Effector memory CD4-positive, alpha-beta T cell (primary cell): ENCODE measurements around the gene PIEZO1.

Source experiments
- DNase-seq, 3 donors: peaks; one replicate each; pipeline ENCODE4 v3.0.0-alpha.2; 2020
- H3K27ac ChIP-seq: 2 replicates; pipeline ENCODE4 v1.7.0; 2013; ENCODE audit warnings: mild to moderate bottlenecking, low read length, moderate library complexity; ENCODE audit not compliant: insufficient read depth, poor library complexity, severe bottlenecking
- H3K27me3 ChIP-seq: replicated peaks from 2 replicates; pipeline ENCODE4 v1.7.0; 2013; ENCODE audit warnings: mild to moderate bottlenecking, low read length; ENCODE audit not compliant: insufficient read depth, control insufficient read depth, poor library complexity, severe bottlenecking
- H3K36me3 ChIP-seq: 2 replicates; pipeline ENCODE4 v1.7.0; 2013; ENCODE audit warnings: mild to moderate bottlenecking, low read length, moderate library complexity; ENCODE audit not compliant: control insufficient read depth, insufficient read depth
- H3K4me1 ChIP-seq: 2 replicates; pipeline ENCODE4 v1.7.0; 2013; ENCODE audit warnings: low read length, mild to moderate bottlenecking; ENCODE audit not compliant: control insufficient read depth, insufficient read depth, poor library complexity, severe bottlenecking
- H3K4me3 ChIP-seq: 2 replicates; pipeline ENCODE4 v1.7.0; 2013; ENCODE audit warnings: low read length, low read depth, mild to moderate bottlenecking; ENCODE audit not compliant: insufficient read depth, poor library complexity, severe bottlenecking
- H3K9me3 ChIP-seq: 2 replicates; pipeline ENCODE4 v1.7.0; 2013; ENCODE audit warnings: mild to moderate bottlenecking, low read length, moderate library complexity; ENCODE audit not compliant: control insufficient read depth

The PIEZO1 gene

GRCh38 chr16:88719267-88719932, 65.6 kb downstream of the PIEZO1 start:
- Histone ChIP-seq H3K36me3 (peaks cover 98% of the 10 kb centered on the region), H3K27ac (no peak overlapping the region), H3K4me3 (no peak overlapping the region), H3K4me1 (no peaks in the 10 kb centered on the region), H3K9me3 (no peaks in the 10 kb centered on the region), H3K27me3 (no peaks in the 10 kb centered on the region)
- no peak for DNase-seq

- peaks cover 98% of the 10 kb centered on the region for H3K36me3 ChIP-seq
- H3K27ac ChIP-seq, result no peak overlapping the region
- no peaks in the 10 kb centered on the region for H3K9me3 ChIP-seq
- DNase-seq, result no peak
- no peaks in the 10 kb centered on the region for H3K4me1 ChIP-seq
- H3K27me3 ChIP-seq, result no peaks in the 10 kb centered on the region
- H3K4me3 ChIP-seq, result no peak overlapping the region
These were observed 66.8 kb downstream of the PIEZO1 start for GRCh38 chr16:88718178-88718577.

GRCh38 chr16:88716601-88717001, 68.4 kb downstream of the PIEZO1 start:
- Histone ChIP-seq H3K4me3 (no peak overlapping the region), H3K27ac (no peak overlapping the region), H3K27me3 (no peaks in the 10 kb centered on the region), H3K36me3 (peaks cover 82% of the 10 kb centered on the region), H3K9me3 (no peaks in the 10 kb centered on the region), H3K4me1 (no peaks in the 10 kb centered on the region)
- DNase-seq, result no peak

GRCh38 chr16:88716201-88716600, 68.8 kb downstream of the PIEZO1 start:
- DNase-seq, result no peak
- Histone ChIP-seq H3K4me3 (no peak overlapping the region), H3K9me3 (no peaks in the 10 kb centered on the region), H3K36me3 (peaks cover 78% of the 10 kb centered on the region), H3K4me1 (no peaks in the 10 kb centered on the region), H3K27me3 (no peaks in the 10 kb centered on the region), H3K27ac (no peak overlapping the region)

- H3K27ac ChIP-seq, result no peak overlapping the region
These were observed 69.5 kb downstream of the PIEZO1 start for GRCh38 chr16:88715312-88716190.

GRCh38 chr16:88714420-88715302, 70.4 kb downstream of the PIEZO1 start:
- peaks cover 63% of the 10 kb centered on the region for H3K36me3 ChIP-seq
- no peak overlapping the region for H3K4me3 ChIP-seq
- DNase-seq, result no peak
- no peaks in the 10 kb centered on the region for H3K9me3 ChIP-seq
- H3K27me3 ChIP-seq, result no peaks in the 10 kb centered on the region
- no peaks in the 10 kb centered on the region for H3K4me1 ChIP-seq
- no peak overlapping the region for H3K27ac ChIP-seq

More at GRCh38 chr16:88715312-88716190, 69.5 kb downstream of the PIEZO1 start:
- H3K9me3 ChIP-seq, result no peaks in the 10 kb centered on the region
- H3K36me3 ChIP-seq, result peaks cover 72% of the 10 kb centered on the region
- no peak overlapping the region for H3K4me3 ChIP-seq
- DNase-seq, result no peak
- no peaks in the 10 kb centered on the region for H3K27me3 ChIP-seq
- no peaks in the 10 kb centered on the region for H3K4me1 ChIP-seq

GRCh38 chr16:88713568-88714419, 71.2 kb downstream of the PIEZO1 start:
- no peak overlapping the region for H3K4me3 ChIP-seq
- peaks cover 54% of the 10 kb centered on the region for H3K36me3 ChIP-seq
- H3K27me3 ChIP-seq, result no peaks in the 10 kb centered on the region
- H3K4me1 ChIP-seq, result no peaks in the 10 kb centered on the region
- no peaks in the 10 kb centered on the region for H3K9me3 ChIP-seq
- no peak overlapping the region for H3K27ac ChIP-seq
- no peak for DNase-seq

GRCh38 chr16:88713054-88713453, 72.0 kb downstream of the PIEZO1 start:
- Histone ChIP-seq H3K36me3 (peaks cover 47% of the 10 kb centered on the region), H3K9me3 (no peaks in the 10 kb centered on the region), H3K27me3 (no peaks in the 10 kb centered on the region), H3K4me3 (no peak overlapping the region), H3K4me1 (no peaks in the 10 kb centered on the region), H3K27ac (no peak overlapping the region)
- DNase-seq, result no peak

GRCh38 chr16:88712362-88712979, 72.5 kb downstream of the PIEZO1 start:
- Histone ChIP-seq H3K36me3 (peaks cover 41% of the 10 kb centered on the region), H3K4me3 (no peak overlapping the region), H3K27me3 (no peaks in the 10 kb centered on the region), H3K4me1 (peaks cover 2% of the 10 kb centered on the region), H3K9me3 (no peaks in the 10 kb centered on the region), H3K27ac (no peak overlapping the region)
- DNase-seq, result no peak
